ENCODE measurements around the gene FOXP1.

FOXP1 gene

DNA sequence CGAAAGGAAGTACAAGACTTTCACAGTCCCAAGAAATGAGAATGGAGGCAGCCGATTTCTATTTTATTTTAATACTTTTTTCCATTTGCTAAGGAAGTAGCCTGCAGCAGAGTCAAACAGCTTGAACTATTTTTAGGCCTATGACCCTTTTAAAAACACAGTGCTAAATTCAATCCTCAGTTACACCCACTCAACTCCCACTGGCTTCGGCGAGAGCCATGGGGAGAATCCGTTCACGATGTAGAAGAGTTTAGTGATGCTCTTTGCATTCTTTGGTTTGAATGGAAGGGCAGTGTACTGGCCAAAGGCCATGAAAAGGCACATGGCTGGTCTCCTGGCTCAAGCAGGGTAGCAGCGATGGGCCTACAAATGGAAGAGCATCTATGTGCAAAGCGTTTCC is 343.5 kb downstream of the FOXP1 start:
- peak; percentile 27 for DNase-seq (ENCODE audit: low read depth)

DNA sequence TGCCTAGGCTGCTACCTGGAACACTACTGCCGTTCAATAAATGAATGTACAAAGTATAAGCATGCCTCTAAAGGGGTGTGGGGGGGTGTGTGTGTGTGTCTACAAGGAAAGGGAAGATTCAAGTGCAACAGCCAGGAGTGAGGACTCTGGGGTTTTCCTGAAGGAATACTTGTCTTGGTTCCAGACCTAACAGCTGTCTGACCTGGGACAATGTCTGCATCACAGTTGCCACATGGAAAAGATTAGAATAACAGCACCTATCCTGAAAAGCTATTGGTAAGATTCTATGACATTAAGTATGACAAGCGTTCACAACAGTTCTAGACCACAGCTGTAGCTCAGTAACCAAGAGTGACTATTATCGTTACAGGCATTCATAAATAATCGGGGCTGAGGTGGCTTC is 345.2 kb downstream of the FOXP1 start:
- DNase-seq (ENCODE audit: low read depth): no peak

DNA sequence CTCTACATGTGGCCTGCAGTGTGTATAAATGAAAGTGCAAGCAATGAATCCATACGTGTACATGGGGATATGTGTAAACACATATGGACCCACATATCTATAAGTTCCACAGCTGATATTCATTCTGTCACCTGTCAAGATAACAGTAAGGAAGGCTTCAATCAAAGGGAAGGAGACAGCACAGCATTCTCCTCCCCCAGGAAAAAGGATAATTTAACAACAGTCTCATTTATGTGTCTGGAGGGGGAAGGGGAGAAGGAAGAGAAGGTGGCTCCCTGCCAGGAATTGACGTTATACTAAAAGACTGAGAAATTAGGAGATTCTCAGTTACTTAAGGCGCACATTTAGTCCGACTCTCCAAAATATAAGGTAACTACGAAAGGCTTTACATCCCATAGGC is 345.9 kb downstream of the FOXP1 start:
- no peak for DNase-seq (ENCODE audit: low read depth)

DNA sequence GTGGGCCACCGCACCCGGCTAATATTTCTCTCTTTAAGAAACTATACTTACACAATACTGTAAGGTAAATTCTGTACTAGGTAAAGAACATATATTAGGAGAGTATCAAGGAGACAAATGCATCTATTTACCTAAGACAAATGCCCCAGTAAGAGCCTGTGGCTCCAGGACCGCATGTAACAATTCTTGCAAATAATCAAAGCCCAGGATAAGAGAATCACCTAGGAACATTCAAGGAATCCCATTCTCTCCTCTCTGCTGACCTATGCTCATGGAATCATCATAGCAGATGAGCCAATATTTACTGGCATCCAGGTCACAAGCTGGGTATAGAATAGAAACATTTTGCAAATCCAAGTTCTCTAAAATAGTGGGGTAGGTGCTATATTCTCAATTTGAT is 347.7 kb downstream of the FOXP1 start:
- no peak for DNase-seq (ENCODE audit: low read depth)

DNA sequence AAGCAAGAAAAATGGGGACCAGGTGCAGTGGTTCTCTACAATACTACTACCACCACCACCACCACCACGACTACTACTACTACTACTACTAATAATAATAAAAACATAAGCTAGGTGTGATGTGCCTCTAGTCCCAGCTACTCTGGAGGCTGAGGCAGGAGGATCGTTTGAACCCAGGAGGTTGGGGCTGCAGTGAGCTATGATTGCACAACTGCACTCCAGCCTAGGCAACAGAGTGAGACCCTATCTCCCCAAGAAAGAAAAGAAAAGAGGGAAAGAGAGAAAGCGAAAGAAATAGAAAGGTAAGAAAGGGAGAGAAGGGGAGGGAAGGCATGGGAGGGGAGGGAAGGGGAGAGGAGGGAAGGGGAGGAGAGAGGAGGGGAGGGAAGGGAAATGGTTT is 350.6 kb downstream of the FOXP1 start:
- DNase-seq (ENCODE audit: low read depth): no peak

DNA sequence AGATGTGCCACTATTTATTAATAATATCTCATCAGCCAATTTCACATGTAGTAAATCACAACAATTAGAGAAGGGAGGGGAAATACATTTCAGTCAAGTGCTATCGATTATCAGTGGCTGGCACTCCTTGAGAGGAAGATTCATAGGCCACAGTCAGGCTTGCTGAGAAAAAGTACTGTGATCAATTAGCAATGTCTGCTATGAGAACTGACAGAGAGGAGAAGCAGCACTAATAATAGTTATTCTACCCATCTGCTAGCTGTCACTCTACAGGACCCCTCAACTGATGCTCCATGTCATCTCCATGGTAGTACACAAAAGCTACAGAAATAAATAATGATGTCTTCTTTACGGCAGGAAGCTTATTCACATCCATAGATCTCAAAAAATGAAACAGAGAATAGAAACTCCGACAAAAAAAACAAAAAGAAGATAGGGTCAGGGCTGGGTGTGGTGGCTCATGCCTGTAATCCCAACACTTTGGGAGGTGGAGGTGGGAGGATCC is 351.3 kb downstream of the FOXP1 start:
- DNase-seq (ENCODE audit: low read depth): no peak

DNA sequence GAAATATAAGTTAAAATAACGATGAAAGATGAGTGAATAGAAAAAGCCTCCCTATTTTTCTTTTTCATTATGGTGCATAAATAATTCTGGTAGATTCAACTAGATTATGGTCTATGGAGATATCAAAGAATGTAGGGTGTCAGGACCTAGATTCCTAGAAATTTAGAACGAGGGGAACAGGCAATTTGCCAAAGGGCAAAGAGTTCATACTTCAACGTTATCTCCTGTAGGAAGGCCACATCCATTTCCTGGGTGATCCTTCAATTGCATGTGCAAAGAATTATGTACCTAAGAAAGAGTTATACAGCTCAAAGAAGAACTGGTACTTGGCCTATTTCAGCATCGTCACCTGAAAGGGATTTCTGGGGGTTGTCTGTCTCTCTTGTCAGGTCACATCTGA is 351.8 kb downstream of the FOXP1 start:
- DNase-seq (ENCODE audit: low read depth): no peak

DNA sequence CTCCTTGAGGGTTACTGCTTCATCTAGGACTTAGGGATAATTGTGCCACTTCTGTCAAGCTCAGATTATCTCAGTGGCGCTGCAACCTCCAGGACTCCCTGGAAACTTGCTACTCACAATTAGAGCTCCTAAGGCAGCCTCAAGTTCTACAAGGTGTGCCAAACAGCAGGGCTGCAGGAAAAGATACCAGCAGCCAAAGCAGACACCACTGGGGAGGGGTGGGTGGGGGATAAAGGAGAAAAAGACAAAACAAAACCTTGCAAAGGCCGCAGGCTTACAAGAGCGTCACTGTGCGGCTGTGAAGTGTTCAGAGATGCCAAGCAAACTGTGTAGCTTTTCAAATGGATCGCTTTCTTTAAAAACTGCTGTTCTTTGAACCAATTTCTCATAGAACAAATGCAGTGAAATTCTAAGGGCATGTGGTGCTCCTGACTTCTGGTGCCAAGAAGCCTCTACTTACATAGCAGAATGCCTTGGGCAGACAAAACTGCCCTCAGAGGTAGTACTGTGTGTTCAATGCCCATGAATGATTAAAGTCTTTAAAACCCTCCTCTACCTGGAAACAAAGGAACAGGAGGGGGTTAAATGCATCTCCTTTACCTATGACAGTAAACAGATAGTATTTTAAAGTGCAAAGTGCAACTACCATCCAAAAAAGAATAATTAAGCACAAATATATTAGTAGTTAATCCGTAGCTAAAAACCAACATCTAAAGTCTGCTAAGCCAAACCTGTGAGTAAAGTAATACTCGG is 353.4 kb downstream of the FOXP1 start:
- DNase-seq (ENCODE audit: low read depth): no peak

DNA sequence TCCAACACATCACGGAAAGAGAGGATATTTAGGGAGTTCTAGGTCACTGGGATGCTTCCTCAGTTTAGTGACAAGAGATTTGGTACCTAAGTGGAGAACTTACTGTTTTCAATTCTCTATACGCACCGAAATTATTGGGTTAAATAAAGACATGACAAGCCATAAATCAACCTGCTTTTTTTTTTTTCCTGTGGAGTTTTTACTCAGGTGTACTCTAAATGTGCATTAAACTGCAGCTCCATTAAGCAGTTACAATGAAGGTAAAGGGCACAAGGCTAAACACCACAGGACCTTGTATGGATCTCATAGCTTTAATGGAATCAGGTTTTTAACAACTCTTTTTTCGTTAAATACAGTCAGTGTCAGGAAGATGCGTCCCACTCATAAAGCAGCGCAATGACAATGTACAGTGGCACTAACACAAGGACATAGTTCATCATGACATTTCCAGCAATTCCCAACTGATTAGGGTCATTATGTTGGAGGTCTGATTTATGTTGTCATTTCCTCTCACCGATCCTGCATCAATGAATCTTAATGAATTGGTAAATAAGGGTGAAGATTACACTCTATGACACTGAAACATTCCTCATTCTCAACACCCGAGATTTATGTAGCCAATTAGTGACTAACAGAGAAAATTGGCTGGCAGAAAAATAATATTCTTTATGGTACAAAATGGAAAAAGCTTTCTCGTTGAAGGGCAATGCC is 355.2 kb downstream of the FOXP1 start:
- DNase-seq (ENCODE audit: low read depth): no peak

DNA sequence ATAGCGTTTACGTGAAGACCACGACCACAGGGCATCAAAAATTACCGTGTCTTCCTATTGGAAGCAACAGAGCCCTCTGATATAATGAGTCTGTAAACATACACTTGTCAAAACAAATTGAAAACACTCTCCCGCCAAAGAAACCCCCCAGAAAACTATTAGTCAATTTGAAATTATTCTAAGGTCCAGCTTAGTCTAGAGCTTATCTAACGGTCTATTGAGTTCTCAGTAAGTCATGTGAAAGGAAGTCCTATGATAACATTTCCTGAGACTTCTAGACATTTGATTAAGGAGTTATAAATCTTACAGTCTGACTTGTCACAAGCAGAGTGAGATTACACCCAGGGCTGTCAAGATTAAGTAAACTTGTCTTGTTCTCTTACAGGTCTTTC is 356.3 kb downstream of the FOXP1 start:
- DNase-seq (ENCODE audit: low read depth): no peak

DNA sequence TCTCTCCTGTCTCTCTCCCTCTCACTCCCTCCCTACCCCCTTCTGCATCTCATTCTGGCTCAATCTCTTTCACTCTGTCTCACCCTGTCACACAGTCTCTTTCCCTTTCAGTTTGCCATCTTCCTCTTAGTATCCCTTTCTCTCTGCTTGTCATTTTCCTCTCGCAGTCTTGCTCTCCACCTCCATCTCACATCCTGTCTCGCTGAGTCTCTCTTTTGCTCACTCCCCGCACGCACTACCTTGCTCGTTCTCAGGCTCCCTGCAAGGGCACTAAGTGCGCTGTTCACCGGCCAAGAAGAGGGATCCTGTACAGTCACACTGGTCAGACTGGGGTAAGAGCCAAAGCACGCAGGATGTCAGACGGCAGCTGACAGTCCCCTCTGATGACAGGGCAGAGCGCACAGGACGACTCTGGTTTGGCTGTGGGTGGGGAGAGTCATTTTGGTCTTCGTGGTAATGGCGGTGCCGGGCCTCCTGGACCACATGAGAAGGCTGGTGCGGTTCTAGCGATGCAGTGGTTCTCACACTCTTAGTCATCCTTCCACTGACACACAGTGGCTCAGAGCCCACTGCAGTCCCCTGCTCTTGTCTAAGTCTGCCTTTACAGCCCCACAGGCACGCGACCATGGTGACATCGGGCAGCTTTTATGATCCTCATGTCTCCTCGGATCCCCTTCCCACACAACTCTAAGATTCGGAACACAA is 356.8 kb downstream of the FOXP1 start:
- DNase-seq (ENCODE audit: low read depth): peak; percentile 64

DNA sequence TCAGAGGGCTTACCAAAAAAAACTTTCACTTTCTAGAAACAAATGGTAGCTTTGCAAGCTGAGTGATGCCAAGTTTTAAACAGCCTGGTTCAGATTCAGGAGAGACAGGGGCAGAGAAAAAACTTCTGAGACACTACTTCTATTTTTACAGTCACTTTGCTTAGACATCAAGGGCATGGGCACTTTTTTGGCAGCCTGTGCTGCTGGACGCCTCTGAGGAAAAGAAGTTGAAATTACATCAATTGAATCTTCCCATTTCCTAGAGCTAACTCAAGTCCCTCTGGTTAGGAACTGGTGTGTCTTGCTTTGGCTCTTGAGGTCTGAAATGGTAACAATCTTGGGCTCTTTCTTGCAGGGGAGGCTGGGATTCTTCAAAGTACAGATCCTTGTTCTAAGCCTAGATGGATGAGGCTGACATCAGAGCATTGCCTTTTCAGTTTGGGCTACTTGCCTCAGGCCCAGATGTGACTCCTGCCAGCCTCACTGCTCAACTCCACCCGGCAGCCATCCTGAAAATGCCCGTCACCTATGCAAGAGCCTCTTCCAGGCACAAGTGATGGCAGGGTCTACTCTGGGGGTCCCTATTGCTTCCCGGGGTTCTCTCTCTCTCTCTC is 357.5 kb downstream of the FOXP1 start:
- DNase-seq (ENCODE audit: low read depth): no peak

DNA sequence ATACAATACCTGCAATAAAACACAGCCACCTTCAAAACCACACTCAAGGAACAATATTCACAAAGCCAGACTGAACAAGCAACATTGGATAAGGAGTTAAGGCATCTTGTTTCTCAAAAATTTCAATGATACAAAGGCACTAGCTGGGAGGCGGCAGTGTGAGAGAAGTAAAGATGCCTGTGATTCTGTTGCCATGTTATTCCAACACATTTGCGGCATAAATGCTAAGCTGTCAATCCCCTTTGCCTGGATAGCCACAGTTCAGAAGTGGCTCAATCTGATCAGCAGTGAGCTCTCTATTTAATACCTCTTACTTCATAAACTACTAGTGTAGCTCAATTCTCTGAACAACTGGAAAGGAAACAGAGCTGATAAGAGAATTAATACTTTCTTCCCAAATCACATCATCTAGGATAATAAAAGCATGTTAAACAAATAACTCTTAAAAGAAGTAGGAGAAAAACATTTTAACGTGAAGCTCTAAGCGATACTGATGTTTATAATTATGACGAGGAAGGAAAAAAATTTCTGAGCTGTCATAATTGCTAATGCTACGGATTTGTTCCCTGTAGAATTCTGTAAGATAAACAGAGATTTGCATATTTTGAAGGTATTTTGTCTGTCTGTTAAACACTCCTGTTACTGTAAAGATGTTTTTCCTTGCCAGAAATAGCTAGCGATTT is 358.4 kb downstream of the FOXP1 start:
- DNase-seq (ENCODE audit: low read depth): peak; percentile 34

DNA sequence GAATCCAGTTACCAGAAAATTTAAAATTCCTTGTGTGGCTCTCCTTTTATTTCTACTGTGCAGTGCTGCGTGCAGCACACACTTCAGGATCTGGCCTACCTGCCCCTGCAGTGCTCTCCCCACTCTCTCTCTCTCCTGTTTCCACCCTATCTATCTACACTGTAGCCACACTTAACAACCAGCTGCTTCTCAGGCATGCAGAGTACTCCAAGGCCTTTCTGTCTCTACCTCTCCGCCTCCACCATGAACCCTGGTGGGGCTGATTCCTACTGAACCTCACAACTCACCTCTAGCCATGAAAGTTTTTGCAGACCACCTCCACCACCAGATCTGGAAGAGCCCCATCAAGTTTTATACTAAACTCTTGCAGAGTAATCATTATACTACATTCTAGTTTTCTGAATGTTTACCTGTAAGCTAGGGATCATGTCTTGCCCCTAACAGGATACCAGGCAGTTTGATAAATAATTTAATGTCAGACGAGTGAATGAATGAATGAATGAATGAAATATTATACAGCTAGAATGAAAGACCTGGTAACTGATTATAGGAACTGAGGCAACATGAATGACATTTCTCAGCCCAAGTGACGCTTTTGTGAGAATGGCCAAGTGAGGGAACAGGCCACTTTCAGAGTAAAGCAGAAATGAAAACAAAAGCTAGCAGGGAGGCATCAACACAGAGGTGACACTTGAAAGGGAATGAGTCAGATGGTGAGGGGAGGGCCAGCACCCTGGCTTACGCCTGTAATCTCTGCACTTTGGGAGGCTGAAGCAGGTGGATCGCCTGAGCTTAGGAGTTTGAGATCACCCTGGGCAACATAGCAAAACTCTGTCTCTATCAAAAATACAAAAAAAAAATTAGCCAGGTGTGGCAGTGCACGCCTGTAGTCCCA is 363.5 kb downstream of the FOXP1 start:
- no peak for DNase-seq (ENCODE audit: low read depth)

DNA sequence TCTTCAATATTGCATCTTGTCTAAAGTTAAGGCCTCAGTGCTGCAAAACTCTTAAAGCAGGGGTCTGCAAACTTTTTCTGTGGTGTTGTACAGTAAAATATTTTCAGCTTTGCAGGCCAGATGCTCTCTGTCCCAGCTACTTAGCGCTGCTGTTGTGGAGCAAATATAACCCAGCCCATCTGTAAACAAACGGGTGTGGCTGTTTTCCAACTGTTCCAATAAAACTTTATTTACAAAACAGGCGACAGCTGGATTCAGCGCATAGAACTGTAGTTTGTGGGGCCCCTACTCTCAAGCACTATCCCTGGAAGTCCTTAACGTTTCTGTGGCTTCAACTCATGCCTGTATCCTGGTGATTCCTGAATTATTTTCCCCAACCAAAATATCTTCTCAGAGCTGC is 365.0 kb downstream of the FOXP1 start:
- DNase-seq (ENCODE audit: low read depth): no peak

DNA sequence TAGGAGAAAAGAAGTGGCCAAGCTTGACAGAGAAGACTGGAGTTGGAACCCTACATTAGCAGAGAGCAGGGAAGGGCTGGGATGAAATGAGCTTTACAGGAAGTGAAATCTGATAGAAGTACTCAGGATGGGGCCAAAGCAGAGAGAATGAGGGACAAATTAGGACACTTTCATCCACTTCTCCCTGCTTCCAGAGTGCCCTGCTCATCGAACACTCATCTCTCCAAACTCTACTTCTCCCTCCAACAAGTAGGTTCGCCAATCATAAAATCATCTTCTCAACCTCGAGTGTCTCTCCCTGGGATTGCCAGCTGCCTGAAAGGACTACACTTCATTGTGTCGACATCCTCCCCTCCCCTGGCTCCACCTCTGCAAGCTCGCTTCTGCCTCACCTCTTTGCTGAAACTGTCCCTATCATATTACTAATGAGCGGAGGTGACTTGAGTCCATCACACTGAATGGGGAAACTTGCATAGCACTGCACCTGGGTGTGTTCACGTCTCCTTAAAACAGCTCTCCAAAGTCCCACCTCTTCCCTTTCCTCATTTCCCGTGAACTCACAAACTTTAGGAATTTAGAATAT is 365.8 kb downstream of the FOXP1 start:
- DNase-seq (ENCODE audit: low read depth): no peak

DNA sequence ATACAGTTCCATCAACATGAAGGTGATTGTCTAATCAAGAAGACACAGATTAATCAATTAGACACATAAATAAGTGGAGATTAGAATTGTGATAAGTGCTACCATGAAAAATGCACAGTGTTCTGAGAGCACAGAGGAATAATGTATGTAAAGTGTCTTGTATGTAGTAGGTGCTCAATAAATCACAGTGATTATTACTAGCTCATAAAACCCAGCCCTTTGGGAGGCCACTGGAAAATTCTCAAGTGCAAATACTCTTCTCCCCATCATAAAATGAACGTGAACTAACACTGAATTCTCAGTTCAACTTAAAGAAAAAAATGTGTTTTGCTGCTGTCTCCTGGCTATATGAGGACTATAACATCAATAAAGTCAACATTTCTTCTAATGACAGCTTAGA is 368.2 kb downstream of the FOXP1 start:
- DNase-seq (ENCODE audit: low read depth): no peak

DNA sequence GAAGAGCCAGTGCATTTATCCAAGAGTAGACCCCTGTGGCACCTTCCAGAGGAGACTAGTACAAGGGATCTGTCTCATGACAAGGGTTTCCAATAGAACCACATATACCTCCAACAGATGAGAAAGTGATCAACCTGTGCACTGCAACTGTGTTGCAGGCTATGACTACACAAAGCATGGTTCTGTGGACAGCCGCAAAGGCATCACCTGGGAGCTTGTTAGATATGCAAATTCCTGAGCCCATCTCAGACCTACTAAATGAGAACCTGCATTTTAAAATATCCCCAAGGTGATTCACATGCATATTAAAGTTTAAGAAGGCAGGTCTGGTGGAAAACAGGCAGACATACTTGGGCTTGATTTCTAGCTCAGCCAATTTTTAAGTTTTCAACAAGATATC is 368.7 kb downstream of the FOXP1 start:
- no peak for DNase-seq (ENCODE audit: low read depth)

DNA sequence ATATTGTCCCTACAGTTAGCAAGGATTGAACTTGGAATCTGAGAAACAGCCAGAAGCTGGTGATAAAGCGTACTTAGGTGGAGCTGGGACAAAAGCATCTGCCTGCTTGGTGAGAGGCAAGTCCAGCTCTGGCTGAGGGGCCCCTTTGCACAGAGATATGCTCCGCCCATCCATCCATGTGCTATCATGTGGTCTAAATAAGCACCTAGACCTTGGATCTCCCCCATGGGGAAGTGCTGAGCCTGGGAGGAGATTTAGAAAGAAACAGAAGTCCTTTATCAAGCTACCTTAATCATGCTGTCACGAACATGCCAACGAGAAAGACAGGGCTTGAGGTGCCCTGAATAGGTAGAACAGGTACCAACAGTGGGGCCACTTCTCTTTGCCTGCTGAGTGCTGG is 369.5 kb downstream of the FOXP1 start:
- DNase-seq (ENCODE audit: low read depth): no peak

DNA sequence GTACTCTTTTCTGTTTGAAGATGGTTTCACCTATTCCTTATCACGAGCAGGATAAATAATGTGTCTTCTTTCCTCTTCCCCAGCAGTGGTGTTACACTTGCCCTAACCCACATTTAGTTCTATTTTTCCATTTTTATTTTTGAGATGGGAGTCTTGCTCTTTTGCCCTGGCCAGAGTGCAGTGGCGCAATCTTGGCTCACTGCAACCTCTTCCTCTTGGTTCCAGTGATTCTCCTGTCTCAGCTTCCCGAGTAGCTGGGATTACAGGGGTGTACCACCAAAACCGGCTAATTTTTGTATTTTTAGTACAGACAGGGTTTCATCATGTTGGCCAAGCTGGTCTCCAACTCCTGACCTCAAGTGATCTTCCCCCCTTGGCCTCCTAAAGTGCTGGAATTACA is 372.4 kb downstream of the FOXP1 start:
- no peak for DNase-seq (ENCODE audit: low read depth)
